ENCODE measurements around the gene GRIN3A.
"Not testable (repeated sequence)": the region's sequence is repeated elsewhere in the genome, so short reads cannot be mapped to it uniquely, and the experiment has no call there.

GRIN3A gene

DNA sequence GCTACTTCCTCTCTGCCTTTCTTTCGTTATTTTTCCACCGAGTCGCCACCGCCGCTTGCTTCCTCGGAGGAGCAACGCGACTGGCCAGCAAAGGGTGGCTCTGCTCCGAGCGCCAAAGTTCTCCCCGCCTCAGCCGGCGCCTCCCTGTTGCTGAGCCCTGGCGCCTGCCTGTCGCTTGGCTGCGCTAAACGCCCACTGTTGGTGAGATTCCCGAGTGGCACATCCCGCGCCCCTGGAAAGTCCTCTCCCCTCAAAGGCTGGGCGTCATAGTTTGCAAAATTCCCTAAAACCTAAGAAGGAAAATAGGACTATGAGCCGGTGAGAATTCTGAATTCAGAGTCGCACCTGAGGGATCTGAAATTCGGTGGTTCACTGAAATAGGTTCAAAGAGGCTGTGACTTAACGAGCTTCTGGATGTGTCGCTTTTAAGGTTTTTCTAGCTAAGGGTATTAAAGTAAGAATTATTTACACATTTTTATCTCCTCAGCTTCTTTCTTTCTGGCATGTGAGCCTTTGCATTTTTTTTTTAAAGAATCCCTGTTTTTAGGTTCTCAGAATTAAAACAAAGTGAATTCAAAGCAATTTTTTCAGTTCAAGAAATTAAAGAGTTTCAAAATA is at the start of gene GRIN3A:
Gene GRIN3A, minus strand, starts transcription at position 82 of the 618 bp plus-strand sequence. CDS start 668 bp downstream, outside the sequence.
- in situ Hi-C loops (cut with MboI; ENCODE audit: low sequenced_read_pairs) = no loop called here

DNA sequence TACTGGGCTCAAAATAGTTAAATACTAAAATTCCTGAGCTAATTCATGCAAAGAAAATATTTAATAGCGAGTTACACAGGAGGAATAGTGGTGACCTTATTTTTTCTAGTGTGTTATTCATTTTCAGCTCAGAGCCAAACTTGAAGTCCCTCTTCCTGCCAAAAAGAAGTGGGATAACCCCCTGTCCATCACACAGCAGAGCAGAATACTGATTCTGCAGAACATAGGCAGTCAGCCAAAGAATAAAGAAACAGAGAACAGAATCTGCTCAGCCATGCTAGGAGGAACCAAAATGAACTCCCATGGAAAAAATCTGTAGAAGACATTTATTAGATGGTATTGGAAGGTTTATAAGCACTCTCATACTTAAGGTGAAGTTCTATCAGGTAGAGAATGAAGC is 49.4 kb upstream of the GRIN3A start:
- in situ Hi-C loops (cut with MboI; ENCODE audit: low sequenced_read_pairs) = no loop called here

DNA sequence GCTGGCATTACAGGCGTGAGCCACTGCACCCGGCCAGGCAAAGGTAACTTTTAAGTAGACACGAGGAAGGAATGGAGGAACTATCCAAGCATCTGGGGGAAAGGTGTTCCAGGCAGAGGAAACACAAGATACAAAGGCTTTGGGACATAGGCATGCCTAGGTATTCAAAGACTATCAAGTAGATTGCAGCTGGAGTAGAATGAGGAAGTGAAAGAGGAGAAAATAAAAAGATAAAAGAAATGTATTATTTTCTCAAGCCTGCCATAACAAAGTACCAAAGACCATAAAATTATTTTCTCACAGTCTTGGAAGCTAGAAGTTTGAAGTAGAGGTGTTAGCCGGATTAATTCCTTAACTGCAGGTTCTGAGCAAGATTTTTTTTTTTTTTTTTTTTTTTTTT is 39.9 kb upstream of the GRIN3A start:
- in situ Hi-C loops (cut with MboI; ENCODE audit: low sequenced_read_pairs) = no loop called here

DNA sequence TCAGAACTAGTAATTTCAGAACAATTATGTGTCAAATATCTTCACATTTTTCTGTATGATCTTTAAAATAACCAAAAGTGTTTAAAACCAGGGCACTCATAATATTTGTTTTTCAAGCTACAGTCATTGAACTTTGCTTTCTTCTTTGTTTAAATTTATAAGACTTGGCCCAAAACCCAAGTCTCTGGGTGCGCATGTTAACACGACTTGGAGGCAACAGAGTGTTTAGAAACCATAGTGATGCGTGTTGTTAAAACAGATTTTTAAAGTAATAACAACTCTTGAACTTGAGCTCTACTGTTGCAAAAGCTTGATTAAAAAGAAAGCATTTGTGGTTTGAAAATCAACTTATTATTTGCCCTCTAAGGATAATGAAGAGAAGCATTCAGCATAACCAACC is 26.0 kb upstream of the GRIN3A start:
- in situ Hi-C loops (cut with MboI; ENCODE audit: low sequenced_read_pairs) = no loop called here

DNA sequence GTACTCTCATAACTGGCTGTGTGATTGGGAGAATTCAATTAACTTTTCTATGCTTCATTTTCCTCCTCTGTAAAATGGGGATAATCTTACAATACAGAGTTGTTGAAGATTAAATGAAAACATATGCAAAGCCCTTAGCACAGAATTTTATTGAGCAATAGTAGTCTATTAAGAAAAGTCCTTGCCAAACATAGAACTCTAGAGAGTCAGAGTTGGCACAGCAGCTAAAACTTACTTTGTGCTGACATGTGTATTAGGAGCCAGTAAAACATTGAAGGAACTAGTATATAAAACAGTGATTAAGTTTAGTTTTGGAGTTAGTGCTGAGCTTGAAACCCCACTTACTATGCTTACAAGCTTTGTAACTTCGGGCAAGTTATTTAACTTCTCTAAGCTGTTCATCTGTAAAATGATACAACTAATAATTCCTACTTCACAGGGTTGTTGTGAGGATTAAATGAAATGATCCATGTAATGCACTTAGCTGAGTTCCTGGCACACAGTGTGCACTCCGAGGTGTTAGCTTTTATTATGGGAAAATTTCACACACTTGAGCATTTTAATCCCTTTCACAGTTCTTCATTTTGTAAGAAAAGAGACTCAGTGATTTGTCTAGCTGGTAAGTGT is 20.0 kb upstream of the GRIN3A start:
- in situ Hi-C loops (cut with MboI; ENCODE audit: low sequenced_read_pairs) = no loop called here

DNA sequence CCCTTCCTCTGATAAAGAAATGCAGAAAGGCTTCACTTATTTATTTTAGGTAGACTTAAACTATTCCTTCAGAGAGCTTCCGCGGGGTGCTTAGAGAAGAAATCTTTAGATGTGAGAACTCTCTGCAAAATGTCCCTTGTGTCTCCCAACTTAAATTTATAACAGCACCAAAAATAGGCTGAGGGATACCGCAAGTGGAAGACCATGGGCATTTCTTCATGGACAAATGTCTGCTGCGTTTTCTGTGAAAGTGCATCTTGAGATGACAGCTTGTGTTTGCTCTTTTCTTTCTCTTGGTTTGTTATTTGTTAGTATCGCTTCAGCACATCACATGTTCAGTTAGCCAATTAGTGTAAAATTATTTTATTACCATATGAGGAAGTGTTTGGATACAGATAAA is 15.3 kb upstream of the GRIN3A start:
- in situ Hi-C loops (cut with MboI; ENCODE audit: low sequenced_read_pairs) = no loop called here

DNA sequence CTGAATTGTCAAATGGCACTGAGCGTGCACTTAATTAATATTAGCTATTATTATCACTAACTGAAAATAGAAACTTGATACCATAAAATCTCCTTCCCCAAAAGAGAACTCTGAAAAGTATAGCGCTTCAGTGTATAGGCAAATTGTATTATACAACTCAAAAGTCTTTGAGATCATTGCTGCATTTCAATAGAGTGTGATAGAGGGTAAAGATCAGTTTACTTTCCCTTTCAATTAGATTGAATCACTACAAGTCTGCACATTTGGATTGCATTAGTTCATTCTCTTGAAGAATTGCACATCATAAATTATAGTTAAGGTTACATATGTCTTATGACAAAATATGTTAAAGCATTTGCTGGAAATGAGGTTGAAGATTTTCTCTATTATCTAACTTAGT is 13.4 kb upstream of the GRIN3A start:
- in situ Hi-C loops (cut with MboI; ENCODE audit: low sequenced_read_pairs) = no loop called here

DNA sequence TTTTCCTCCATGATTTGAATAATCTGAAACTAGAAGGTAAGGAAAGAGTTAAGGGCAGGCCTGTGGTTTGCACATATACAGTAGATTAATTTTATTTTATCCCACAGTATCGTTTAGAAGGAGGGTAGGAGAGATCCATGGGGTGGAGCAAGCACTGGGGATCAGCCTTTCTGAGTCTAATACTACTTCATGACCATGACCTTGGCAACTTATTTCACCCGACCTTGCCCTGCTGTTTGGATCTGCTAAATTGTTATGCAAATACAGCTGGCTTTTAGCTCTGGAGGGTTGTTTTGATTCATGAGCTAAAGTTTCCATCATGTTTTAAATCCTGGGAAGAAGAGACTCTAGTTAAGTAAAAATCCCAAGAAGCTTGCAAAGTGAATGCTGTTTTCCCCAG is 864 bp upstream of the GRIN3A start:
- in situ Hi-C loops (cut with MboI; ENCODE audit: low sequenced_read_pairs) = no loop called here

DNA sequence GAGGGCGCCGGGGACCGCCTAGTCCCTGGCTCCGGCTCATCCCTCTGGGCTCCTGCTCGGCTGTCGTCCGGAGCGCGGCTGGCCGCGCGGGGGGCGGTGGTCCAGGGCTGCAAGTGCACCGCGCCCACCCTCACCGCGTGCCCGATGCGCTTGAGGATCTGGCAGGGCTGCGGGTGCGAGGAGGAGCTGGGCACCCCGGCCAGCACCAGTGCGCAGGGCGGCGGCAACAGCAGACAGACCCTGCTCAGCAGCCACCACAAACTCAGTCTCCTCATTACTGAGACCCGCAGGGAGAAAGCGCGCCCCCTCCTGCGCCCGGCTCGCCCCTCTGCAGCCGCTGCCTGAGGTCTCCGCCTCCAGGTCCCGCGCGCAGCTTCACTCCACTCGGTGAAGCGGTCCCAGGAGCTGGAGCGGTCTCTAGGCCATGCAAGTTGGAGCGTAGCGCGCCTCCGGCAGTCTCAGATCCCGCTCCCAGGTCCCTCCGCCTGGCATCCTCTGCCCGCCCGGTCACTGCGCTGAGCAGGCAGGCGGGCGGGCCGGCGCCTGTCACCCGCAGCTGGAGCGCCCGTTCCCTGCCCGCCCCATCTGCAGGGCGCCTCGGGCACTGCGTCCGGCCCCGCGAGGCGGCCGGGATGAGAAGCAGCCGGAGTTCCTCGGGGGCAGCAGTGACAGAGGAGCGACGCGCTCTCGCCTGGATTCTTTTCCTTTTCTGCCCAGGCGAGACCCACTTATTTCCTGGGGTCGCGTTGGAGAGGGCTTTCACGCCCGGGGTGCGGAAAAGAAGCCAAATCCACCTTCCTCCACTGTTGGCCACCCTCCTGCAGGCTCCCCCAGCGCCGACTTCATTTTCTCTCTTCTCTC is 512 bp downstream of the GRIN3A start:
- in situ Hi-C loops (cut with MboI; ENCODE audit: low sequenced_read_pairs) = no loop called here

DNA sequence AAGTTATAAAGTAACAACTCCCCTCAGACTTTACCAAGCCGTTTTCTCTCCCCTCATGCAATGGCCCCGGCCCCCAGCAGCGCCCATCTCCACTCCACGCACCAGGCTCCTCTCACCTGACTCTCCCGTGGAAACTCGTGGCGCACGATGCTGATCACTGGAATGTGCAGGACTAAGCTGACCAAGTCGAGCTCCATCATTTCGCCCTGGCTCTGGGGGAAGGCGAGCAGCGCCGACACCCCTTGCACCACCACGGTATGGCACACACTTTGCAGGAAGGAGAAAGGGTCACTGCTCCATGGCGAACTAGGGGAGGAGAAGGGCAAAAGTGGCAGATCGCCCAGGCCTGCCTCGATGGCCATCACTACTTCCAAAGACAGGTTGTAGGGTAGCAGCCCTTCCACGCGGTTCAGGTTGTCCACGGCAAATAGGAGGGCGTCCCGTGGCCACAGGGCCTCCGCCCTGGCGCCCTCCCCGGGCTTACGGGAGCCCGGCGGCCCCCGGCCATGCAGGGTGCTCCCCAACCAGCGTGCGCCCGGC is 1.2 kb downstream of the GRIN3A start:
- in situ Hi-C loops (cut with MboI; ENCODE audit: low sequenced_read_pairs) = no loop called here

DNA sequence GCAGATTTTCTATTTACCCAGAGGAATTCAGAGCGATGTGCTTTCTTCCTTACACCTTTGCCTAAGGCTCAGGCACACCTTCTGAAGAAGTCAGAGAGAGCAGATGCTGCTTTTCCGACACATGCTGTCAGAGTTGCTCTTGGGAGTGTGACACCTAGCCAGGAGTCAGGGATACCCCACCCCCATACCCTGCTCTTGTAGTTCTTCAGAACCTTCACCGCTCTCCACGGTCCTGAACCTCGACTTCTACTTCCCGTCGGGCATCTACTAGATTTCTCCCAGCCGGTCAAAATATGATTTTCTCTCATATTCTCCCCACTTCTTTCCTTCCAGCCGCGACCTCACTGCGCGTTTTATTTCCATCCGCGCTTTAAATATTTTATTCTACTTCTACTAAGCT is 1.7 kb downstream of the GRIN3A start:
- in situ Hi-C loops (cut with MboI; ENCODE audit: low sequenced_read_pairs) = no loop called here

DNA sequence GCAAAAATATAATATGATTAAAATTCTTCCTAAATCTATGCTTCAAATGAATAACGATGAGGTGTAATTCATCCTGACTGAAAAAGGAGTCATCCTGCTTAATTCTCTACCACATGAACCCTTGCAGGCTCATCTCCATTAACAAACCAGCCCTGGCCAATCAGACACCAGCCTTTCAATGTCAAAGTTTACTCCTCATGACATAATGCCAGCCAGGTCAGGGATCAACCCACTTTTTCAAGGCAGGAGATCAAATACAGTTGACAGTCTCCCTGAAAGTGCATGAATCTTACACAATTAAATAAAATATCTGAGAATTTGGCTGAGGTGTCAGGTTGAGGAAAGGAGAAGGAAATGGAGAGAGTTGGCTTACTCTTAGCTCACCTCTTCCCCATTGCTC is 7.0 kb downstream of the GRIN3A start:
- in situ Hi-C loops (cut with MboI; ENCODE audit: low sequenced_read_pairs) = no loop called here

DNA sequence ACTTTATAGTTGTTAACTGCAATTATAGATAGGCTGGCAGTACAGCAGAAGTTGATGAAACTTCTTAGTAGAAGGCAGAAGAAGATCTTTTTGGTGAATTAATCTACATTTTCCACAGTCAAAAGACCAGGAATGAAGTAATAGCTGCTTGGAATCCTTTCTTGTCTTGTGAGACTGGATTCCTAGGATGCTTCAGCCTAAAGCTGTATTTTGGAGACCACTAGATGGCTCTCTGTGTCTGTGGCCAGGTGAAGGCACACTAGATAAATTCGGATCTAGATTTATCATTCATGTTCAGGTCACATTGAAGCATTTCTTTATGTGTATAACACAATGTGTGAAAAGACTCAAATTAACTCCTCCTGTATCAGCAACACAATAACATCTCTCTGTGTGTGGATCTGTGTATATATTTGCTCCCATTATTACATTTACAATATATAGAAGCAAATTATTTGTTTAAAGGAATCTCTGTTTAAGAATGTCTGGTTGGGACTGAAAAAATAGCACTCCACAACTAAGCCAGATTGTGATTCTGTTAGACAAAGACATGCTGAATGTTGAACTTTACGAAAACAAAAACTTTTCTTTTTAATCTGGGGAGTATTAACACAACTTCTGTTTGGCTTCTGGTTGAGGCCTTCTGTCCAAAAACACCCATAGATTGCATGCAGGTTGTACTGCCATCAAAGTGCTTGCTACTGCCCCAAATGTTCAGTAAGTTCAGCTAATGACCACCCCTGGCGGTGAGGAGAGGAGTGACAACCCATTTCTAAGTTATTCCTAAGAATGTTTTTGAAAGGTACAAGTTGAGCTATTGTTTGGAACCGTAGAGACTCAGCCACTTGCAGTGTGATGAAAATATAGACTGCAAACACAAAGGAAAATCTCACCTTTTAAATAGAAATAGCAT is 10.6 kb downstream of the GRIN3A start:
- in situ Hi-C loops (cut with MboI; ENCODE audit: low sequenced_read_pairs) = no loop called here

DNA sequence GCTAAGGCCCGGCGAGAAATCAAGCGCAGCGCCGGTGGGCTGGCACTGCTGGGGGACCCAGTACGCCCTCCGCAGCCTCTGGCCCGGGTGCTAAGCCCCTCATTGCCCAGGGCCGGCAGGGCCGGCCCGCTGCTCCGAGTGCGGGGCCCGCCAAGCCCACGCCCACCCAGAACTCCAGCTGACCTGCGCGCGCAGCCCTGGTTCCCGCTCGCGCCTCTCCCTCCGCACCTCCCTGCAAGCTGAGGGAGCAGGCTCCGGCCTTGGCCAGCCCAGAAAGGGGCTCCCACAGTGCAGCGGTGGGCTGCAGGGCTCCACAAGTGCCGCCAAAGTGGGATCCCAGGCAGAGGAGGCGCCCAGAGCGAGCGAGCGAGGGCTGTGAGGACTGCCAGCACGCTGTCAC is 14.2 kb downstream of the GRIN3A start:
- in situ Hi-C loops (cut with MboI; ENCODE audit: low sequenced_read_pairs) = not testable (repeated sequence)

DNA sequence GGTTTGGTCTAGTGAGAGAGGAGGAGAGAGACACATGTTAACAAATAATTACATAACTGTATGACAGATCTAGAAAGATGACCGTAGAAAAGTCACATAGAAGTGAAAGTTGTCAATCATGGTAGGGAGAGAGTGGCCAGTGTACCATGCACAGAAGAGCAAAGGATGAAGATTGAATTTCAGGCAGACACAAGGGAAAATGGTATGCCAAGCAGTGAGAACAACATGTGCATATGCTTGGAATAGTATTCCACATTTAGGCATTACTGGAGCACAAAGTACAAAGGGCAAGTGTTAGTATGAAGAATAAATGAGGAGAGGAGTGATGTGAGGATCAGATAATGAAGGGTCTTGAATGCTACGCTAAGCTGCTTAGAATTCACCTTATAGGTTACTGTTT is 20.3 kb downstream of the GRIN3A start:
- in situ Hi-C loops (cut with MboI; ENCODE audit: low sequenced_read_pairs) = no loop called here

DNA sequence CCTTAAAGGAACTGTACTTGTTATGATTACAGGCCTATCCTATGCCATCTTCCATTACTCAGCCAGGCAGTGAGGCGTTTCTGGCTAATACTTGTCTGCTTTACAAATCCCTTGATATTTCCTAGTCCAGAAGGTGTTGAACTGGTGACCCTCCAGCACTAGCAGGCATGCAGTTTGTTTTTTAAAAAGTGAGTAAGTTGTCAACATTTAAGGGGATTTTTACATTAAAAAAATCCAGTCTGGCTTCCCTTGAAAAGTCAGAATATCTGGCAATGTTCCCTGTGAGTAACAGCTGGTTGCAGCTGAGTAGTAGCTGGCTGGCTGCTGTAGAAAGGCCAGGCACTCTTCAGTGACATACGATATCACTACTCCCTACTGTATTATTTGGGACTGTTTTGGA is 21.8 kb downstream of the GRIN3A start:
- in situ Hi-C loops (cut with MboI; ENCODE audit: low sequenced_read_pairs) = no loop called here

DNA sequence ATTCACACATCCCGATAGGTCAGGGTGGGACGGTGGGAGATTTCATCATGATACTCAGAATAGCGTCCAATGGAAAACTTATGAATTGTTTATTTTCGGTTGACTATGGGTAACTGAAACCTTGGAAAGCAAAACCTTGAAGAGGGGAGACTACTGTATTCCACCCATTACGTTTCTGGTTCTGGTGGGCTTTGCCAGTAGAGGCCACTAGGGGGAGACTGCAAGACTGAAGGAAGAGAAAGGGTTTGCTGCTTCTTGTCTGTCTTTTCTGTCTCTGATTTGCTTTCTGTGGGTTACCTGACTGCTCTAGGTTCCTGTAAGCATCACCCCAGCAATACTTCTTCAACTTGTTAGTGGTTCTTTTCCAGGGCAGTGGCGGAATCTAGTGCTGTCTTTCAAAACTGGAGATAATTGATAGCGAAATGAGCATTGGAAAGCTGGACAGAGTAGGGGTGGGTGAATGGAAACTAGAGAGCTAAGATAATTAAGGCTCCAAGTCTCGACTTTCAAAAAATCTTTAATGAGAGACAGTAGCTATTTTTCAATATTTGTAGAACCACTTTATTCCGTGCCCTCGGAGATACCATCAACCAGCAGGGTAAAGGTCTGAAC is 27.0 kb downstream of the GRIN3A start:
- in situ Hi-C loops (cut with MboI; ENCODE audit: low sequenced_read_pairs) = no loop called here

DNA sequence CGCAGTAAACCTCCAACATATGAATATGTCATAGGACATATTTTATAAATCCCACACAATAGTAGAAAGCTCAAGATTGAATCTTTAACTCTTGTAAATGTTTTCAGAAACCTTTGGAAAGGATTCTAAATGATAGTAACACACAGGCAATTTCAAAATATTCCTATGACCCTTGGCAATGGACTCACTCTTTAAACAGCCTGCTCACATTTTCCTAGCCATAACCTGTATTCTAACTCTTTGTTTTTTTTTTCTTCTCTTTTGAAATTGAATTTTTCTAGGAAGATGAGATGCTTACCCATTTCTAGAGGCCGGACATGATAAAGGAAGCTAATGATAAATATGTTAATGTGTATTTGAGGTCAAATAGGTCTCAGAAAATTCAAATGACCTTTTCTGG is 29.6 kb downstream of the GRIN3A start:
- in situ Hi-C loops (cut with MboI; ENCODE audit: low sequenced_read_pairs) = no loop called here

DNA sequence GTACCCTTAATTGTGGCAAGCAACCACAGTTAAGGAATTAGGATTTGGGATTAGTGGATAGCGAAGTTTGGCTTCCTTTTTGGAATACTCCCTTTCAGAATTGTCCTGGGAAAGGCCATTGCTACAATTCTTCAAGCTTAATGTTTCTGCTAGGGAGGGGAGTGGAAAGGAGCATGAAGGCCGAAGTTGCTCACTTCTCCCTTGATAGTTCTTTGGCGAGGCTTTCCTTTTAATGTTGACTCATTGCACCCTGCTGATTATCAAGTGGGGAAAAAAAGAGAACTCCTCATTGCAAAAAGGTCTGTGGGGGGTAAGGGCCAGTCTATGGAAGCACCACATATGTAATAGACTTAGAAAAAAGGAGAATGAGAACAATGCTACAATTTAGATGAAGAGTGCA is 30.7 kb downstream of the GRIN3A start:
- in situ Hi-C loops (cut with MboI; ENCODE audit: low sequenced_read_pairs) = no loop called here

DNA sequence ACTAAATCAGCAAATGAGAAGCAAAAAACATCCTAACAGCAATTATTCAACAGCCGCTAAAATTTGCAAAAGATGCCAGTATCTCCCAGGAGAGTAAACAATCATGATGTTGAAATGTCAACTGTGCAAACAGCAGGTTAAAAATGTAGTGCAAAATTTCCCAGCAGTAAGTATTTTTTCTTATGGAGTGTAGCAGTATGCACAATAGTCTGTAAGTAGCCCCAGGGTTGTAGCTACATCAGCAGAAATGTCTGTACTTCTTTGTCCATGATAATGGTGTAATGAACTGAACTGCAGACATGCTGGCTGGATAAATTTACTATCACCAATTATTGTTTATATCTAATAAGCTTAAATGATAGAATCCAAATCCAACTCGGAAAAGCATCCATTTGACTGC is 31.4 kb downstream of the GRIN3A start:
- in situ Hi-C loops (cut with MboI; ENCODE audit: low sequenced_read_pairs) = no loop called here

Data from HL-60/S4 (cell line).